Midbrain (tissue), 1 donor: ENCODE data around the gene INTS13.
"Not testable (repeated sequence)": the region's sequence is repeated elsewhere in the genome, so short reads cannot be mapped to it uniquely, and the experiment has no call there.

Experiments used
- DNase-seq: peaks from one replicate; lab custom pipeline; 2025; lab: John Stamatoyannopoulos, UW

Gene INTS13

GRCh38 chr12:26870491-26871419, 67.0 kb downstream of the INTS13 start:
- no peak for DNase-seq

- no peak for DNase-seq
These were observed 67.8 kb downstream of the INTS13 start for GRCh38 chr12:26869908-26870459.

- no peak for DNase-seq
These were observed 68.7 kb downstream of the INTS13 start for GRCh38 chr12:26869104-26869494.

GRCh38 chr12:26868447-26869103, 69.2 kb downstream of the INTS13 start:
- DNase-seq: no peak

GRCh38 chr12:26867080-26867479, 70.7 kb downstream of the INTS13 start:
- no peak for DNase-seq

- DNase-seq: no peak
These were observed 74.3 kb downstream of the INTS13 start for GRCh38 chr12:26863515-26863914.

- DNase-seq: not testable (repeated sequence)
These were observed 75.0 kb downstream of the INTS13 start for GRCh38 chr12:26862787-26863186.

- DNase-seq: no peak
These were observed 76.1 kb downstream of the INTS13 start for GRCh38 chr12:26861690-26862089.

GRCh38 chr12:26857465-26858176, 80.2 kb downstream of the INTS13 start:
- no peak for DNase-seq

GRCh38 chr12:26855337-26855736, 82.4 kb downstream of the INTS13 start:
- no peak for DNase-seq
